HL-60 (cell line): ENCODE data around the gene CCSER2.

Source experiments
- DNase-seq, 2 experiments: peaks; one replicate each; pipeline ENCODE4 v3.0.0-alpha.2; 2010 to 2020; ENCODE audit warnings: low read depth in 1 of 2, low spot score in 1 of 2
- H3K27ac ChIP-seq: fragments of 250-450 bp; sonication (Bioruptor Pico); replicated peaks from 2 replicates; pipeline ENCODE4 v1.5.1; 2020; ENCODE audit warnings: mild to moderate bottlenecking, moderate library complexity
- H3K27me3 ChIP-seq: fragments of 250-450 bp; sonication (Bioruptor Pico); 2 replicates; pipeline ENCODE4 v1.5.1; 2021; ENCODE audit warnings: mild to moderate bottlenecking, moderate library complexity; ENCODE audit not compliant: insufficient read depth, poor library complexity, severe bottlenecking
- H3K4me3 ChIP-seq: replicated peaks from 2 replicates; pipeline ENCODE4 v1.5.1; 2011; ENCODE audit warnings: mild to moderate bottlenecking, control low read depth, low read length; ENCODE audit not compliant: insufficient read depth
- CTCF ChIP-seq: IDR thresholded peaks from one replicate; pipeline ENCODE4 v1.5.1; 2011; ENCODE audit warnings: low read length, control low read depth, inconsistent platforms; ENCODE audit not compliant: insufficient read depth
- GABPA ChIP-seq: IDR thresholded peaks from 2 replicates; pipeline ENCODE4 v1.6.1; 2012; ENCODE audit warnings: low read depth
- POLR2AphosphoS5 ChIP-seq: IDR thresholded peaks from 2 replicates; pipeline ENCODE4 v1.6.1; 2012; ENCODE audit warnings: low read depth
- REST ChIP-seq: IDR thresholded peaks from 2 replicates; pipeline ENCODE4 v1.6.1; 2012; ENCODE audit warnings: low read depth; ENCODE audit not compliant: insufficient replicate concordance
- SPI1 ChIP-seq: IDR thresholded peaks from 2 replicates; pipeline ENCODE4 v1.6.1; 2012; ENCODE audit warnings: low read depth, mild to moderate bottlenecking, borderline replicate concordance

The CCSER2 gene

GRCh38 chr10:84375011-84375410 lies 46.6 kb downstream of the CCSER2 start:
- DNase-seq, result peak in 1 of 2 experiments; percentile 32
- H3K27ac ChIP-seq, result no peak overlapping the region
- TF ChIP-seq POLR2AphosphoS5, result no peak
- peak; percentile 50 for TF ChIP-seq CTCF
- H3K4me3 ChIP-seq, result no peak overlapping the region
- H3K27me3 ChIP-seq, result no peaks in the 10 kb centered on the region

GRCh38 chr10:84375881-84376280 lies 47.5 kb downstream of the CCSER2 start:
- no peak for DNase-seq
- TF ChIP-seq POLR2AphosphoS5, result no peak
- TF ChIP-seq GABPA, result no peak
- TF ChIP-seq REST, result no peak
- no peak for TF ChIP-seq SPI1
- no peak for TF ChIP-seq CTCF
- H3K27ac ChIP-seq, result no peak overlapping the region
- H3K4me3 ChIP-seq, result no peak overlapping the region
- no peaks in the 10 kb centered on the region for H3K27me3 ChIP-seq

GRCh38 chr10:84388148-84388547 lies 59.8 kb downstream of the CCSER2 start:
- Histone ChIP-seq H3K27ac (no peak overlapping the region), H3K27me3 (no peaks in the 10 kb centered on the region), H3K4me3 (no peak overlapping the region)
- DNase-seq, result no peak
- TF ChIP-seq POLR2AphosphoS5 (no peak), GABPA (no peak), CTCF (no peak), SPI1 (no peak), REST (no peak)

- no peak for DNase-seq
Measured at GRCh38 chr10:84390364-84390763, 62.0 kb downstream of the CCSER2 start.

More at GRCh38 chr10:84390364-84390763, 62.0 kb downstream of the CCSER2 start:
- Histone ChIP-seq H3K27ac (no peak overlapping the region), H3K4me3 (no peak overlapping the region), H3K27me3 (no peaks in the 10 kb centered on the region)
- no peak for TF ChIP-seq CTCF
- TF ChIP-seq POLR2AphosphoS5, result no peak
